Activated T-helper 1 cell treated with Interleukin-2 at 50 U/mL for 16 hours (primary cell): ENCODE results near the gene OSM.
"Not testable (repeated sequence)": the region's sequence is repeated elsewhere in the genome, so short reads cannot be mapped to it uniquely, and the experiment has no call there.

Experiments
- DNase-seq: peaks from one replicate; pipeline ENCODE4 v3.0.0-alpha.2; 2020; ENCODE audit warnings: low read depth

Gene OSM

GRCh38 chr22:30226192-30226832 lies 40.3 kb downstream of the OSM start:
- DNase-seq = no peak

DNA sequence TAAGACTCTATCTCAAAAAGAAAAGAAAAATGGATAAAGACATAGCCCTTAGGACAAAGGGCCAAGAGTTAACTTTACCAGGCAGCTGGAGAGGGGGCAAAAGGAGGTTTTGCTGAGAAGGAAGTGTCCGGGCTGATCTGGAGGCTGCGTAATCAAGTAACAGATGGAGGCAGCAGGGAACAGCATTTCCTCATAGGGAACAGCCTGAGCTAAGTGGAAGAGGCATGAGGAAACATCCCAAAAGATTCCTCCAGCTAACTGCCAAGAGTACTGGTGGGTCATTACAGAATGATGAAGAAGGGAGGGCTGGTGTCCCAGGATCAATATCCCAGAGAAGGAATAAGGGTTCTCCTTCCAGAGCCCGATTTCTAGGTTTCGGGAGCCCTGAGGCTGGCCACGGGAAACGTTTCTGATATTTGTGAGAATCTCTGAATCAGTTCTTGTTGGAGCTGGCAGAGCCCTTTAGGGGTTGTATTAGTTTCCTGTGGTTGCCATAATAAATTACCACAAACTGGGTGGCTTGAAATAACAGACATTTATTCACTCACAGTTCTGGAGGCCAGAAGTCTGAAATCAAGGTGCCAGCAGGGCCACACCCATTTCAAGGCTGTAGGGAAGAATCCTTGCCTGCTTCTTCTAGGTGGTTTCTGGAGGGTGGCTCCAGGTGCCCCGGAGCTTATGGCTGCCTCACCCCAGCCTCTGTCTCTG lies 41.3 kb downstream of the OSM start:
- no peak for DNase-seq

DNA sequence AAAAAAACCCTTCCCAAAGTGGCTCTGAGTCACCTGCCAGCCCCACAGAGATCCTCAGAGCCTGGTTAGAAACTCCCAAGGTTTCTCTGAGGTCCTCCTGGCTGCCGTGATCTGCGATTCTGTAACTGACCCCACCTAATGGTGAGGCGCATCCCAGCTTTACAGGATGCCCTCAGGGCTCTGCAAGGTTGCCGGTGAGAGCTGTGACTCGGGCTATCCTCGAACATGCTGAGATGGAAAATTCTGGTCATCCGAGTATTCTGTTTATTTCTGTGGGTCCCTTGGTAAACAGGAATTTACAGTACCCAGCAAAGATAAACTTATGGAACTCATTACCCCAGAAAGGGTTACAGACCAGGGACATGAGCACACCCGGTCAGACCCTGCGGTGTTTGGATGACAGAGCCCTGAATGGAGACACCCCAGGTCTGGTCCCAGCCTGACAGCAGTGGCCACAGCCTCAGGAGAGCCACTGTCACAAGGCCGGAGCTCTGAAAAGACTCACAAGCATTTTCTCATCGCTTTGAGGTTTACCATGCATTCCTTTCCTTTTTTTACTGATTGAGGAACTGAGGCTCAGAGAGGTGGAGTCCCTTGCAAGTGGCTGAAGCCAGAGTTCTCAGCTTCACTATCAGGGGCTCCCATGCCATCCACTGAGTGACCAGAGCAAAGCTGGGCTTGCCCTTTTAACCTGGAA lies 42.3 kb downstream of the OSM start:
- no peak for DNase-seq

GRCh38 chr22:30223303-30223702 lies 43.3 kb downstream of the OSM start:
- no peak for DNase-seq

- no peak for DNase-seq
Measured at GRCh38 chr22:30222321-30222720, 44.3 kb downstream of the OSM start.

GRCh38 chr22:30221121-30221992 lies 45.3 kb downstream of the OSM start:
- DNase-seq = peak; percentile 18

DNA sequence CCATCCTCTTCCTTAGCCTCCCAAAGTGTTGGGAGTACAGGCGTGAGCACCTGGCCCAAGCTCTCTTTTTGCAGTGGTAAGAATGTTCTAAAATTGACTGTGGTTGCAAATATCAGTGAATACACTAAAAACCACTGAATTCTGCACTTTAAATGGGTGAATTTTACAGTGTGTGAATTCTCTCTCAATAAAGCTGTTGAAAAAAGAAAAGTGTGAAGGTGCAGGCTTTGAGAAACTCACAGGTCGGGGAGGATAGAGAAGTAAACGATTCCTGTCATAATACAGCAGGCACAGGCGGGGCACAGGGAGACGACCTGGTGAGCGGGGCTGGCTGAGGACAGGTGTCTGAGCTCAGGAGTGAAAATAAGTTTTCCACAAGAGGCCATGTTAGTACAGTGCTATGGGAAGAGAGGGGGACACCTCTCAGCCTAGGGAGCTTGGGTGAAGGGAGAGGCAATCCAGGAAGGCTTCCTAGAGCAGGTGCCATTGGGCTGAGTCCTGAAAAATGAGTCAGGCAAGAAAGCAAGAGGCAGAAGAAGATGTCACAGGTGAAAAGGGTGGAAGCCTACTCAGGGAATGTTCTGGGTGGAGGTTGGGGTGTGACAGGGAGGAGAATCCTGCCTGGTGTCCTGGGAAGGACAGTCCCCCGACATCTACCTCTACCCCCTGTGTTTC lies 46.2 kb downstream of the OSM start:
- no peak for DNase-seq

- no peak for DNase-seq
Measured at GRCh38 chr22:30219668-30220278, 46.9 kb downstream of the OSM start.

- DNase-seq = no peak
Measured at GRCh38 chr22:30219049-30219654, 47.5 kb downstream of the OSM start.

GRCh38 chr22:30217698-30218560 lies 48.7 kb downstream of the OSM start:
- DNase-seq = no peak

- no peak for DNase-seq
Measured at GRCh38 chr22:30216710-30217109, 49.9 kb downstream of the OSM start.

- not testable (repeated sequence) for DNase-seq
Measured at GRCh38 chr22:30216272-30216671, 50.4 kb downstream of the OSM start.

GRCh38 chr22:30214703-30215407 lies 51.8 kb downstream of the OSM start:
- DNase-seq = no peak

GRCh38 chr22:30212996-30213441 lies 53.6 kb downstream of the OSM start:
- no peak for DNase-seq
